H1 (cell line): ENCODE measurements around the gene RSKR.

Experiments
- BACH1 ChIP-seq: IDR thresholded peaks from 2 replicates; pipeline ENCODE4 v1.6.1; 2012; ENCODE audit warnings: low read length, improper control_type of control experiment
- CHD1 ChIP-seq: IDR thresholded peaks from 2 replicates; pipeline ENCODE4 v1.6.1; 2012; ENCODE audit warnings: low read depth, low read length, improper control_type of control experiment
- CHD2 ChIP-seq: IDR thresholded peaks from 2 replicates; pipeline ENCODE4 v1.6.1; 2012; ENCODE audit warnings: low read length, improper control_type of control experiment
- CTCF ChIP-seq, 3 experiments: IDR thresholded peaks; 1 replicate in 2 of 3; 2 replicates in 1 of 3; pipeline versions ENCODE4 v1.5.1 to v1.6.1; 2011; ENCODE audit warnings: low read length in 3 of 3, mild to moderate bottlenecking in 3 of 3, inconsistent platforms in 2 of 3, low read depth in 1 of 3, moderate library complexity in 1 of 3; ENCODE audit not compliant: insufficient read depth in 1 of 3; ENCODE audit errors: control extremely low read depth in 1 of 3
- EGR1 ChIP-seq: IDR thresholded peaks from 2 replicates; pipeline ENCODE4 v1.6.1; 2011; ENCODE audit warnings: low read depth, low read length, borderline replicate concordance
- KDM1A ChIP-seq: fragments of 200-600, 300-600 bp; sonication (generic); IDR thresholded peaks from 2 replicates; pipeline ENCODE4 v1.7.1; 2016; ENCODE audit warnings: mild to moderate bottlenecking, low read length, borderline replicate concordance
- MAFK ChIP-seq: IDR thresholded peaks from 2 replicates; pipeline ENCODE4 v1.6.1; 2012; ENCODE audit warnings: low read depth, mild to moderate bottlenecking, improper control_type of control experiment, low read length
- PHF8 ChIP-seq: fragments of 200-600 bp; sonication (generic); conservative IDR thresholded peaks from 2 replicates; pipeline ENCODE4 v1.7.1; 2012; ENCODE audit warnings: low read depth, mild to moderate bottlenecking, inconsistent platforms, low read length, moderate library complexity
- POLR2AphosphoS5 ChIP-seq: IDR thresholded peaks from 2 replicates; pipeline ENCODE4 v1.6.1; 2011; ENCODE audit warnings: low read depth, low read length
- RFX5 ChIP-seq: IDR thresholded peaks from 2 replicates; pipeline ENCODE4 v1.6.1; 2011; ENCODE audit warnings: low read depth, low read length, improper control_type of control experiment, borderline replicate concordance
- SP2 ChIP-seq: IDR thresholded peaks from 2 replicates; pipeline ENCODE4 v1.6.1; 2012; ENCODE audit warnings: mild to moderate bottlenecking, low read length, inconsistent platforms
- USF2 ChIP-seq: IDR thresholded peaks from 2 replicates; pipeline ENCODE4 v1.6.1; 2011; ENCODE audit warnings: low read length, improper control_type of control experiment
- YY1 ChIP-seq: IDR thresholded peaks from 2 replicates; pipeline ENCODE4 v1.6.1; 2011; ENCODE audit warnings: low read depth, mild to moderate bottlenecking, low read length
- ZNF274 ChIP-seq: IDR thresholded peaks from 2 replicates; pipeline ENCODE4 v1.7.0; 2012; ENCODE audit warnings: low read length, borderline replicate concordance; ENCODE audit errors: extremely low read depth

GRCh38 chr17:28598799-28599310, 15.1 kb downstream of the RSKR start, which contains the start of gene SPAG5:
- TF ChIP-seq POLR2AphosphoS5 = peak; percentile 94
- no peak for TF ChIP-seq KDM1A
- TF ChIP-seq CTCF (IDR thresholded peaks at IDR 0.05; ENCODE audit: control extremely low read depth in 1 of 3, insufficient read depth in 1 of 3, low read depth in 1 of 3, low read length in 3 of 3) = 0 out of 4 replicates have a peak, but pooled peaks of 1 of the 3 experiments have one; percentile 17
- TF ChIP-seq YY1 = peak; percentile 92
- TF ChIP-seq CHD1 = no peak
- no peak for TF ChIP-seq BACH1
- TF ChIP-seq USF2 = no peak
- TF ChIP-seq ZNF274 = no peak
- no peak for TF ChIP-seq EGR1
- peak; percentile 92; the same call in 1 of the 2 replicates for TF ChIP-seq PHF8
- TF ChIP-seq RFX5 = no peak
- TF ChIP-seq MAFK = no peak
- TF ChIP-seq SP2 = no peak
- TF ChIP-seq CHD2 = no peak
